Measurements from ENCODE around the gene NPHP4. TPM values are rescaled to one million over a fixed set of nuclear protein-coding genes. Genes with fewer than 3 reads are reported as not detected.

The NPHP4 gene
- total RNA-seq, 1 donor from 2014 or later = 3.7 TPM

GRCh38 chr1:5890346-5891106 is 101.7 kb downstream of the NPHP4 start:
- TF ChIP-seq CTCF (IDR thresholded peaks at IDR 0.05; ENCODE audit: borderline replicate concordance) = no peak
- Histone ChIP-seq H3K36me3 (peaks cover 32% of the 10 kb centered on the region), H3K9me3 (replicated peaks) (no peaks in the 10 kb centered on the region), H3K4me3 (no peak overlapping the region), H3K27ac (replicated peaks) (no peak overlapping the region), H3K4me1 (no peaks in the 10 kb centered on the region), H3K27me3 (ENCODE audit: low read depth) (no peaks in the 10 kb centered on the region)
- DNase-seq = no peak
- intact Hi-C loops (cut with micrococcal nuclease) = no loop called here

- no peak for TF ChIP-seq CTCF (IDR thresholded peaks at IDR 0.05; ENCODE audit: borderline replicate concordance)
- H3K36me3 ChIP-seq = peaks cover 29% of the 10 kb centered on the region
- no peak for DNase-seq
- H3K9me3 ChIP-seq (replicated peaks) = no peaks in the 10 kb centered on the region
- peak overlapping the region; percentile 46 for H3K27ac ChIP-seq (replicated peaks)
- intact Hi-C loops (cut with micrococcal nuclease) = no loop called here
- H3K4me3 ChIP-seq = no peak overlapping the region
- no peaks in the 10 kb centered on the region for H3K27me3 ChIP-seq (ENCODE audit: low read depth)
- H3K4me1 ChIP-seq = no peaks in the 10 kb centered on the region
These were observed 102.3 kb downstream of the NPHP4 start for GRCh38 chr1:5889901-5890300.

DNA sequence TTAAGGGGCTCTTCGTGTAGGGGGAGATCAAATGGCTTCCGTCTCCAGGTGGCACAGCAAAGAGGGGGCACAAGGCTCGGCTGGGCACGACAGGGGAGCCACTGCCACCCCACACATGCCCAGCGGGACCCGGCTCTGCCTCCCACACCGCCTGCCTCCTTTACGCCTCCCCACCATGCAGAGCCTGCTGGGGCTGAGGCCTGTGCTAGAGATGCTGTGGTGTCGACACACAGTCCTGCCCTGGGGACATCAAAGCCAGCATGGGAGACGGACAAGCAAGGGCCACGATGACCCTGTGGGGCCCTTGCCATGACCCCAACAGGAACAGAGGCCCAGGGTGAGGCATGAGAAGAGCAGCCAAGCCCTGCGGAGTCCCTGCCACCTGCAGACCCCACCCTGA is 102.8 kb downstream of the NPHP4 start:
- Histone ChIP-seq H3K36me3 (peaks cover 27% of the 10 kb centered on the region), H3K4me1 (no peaks in the 10 kb centered on the region), H3K4me3 (no peak overlapping the region), H3K27ac (replicated peaks) (peak overlapping the region; percentile 46), H3K9me3 (replicated peaks) (no peaks in the 10 kb centered on the region), H3K27me3 (ENCODE audit: low read depth) (no peaks in the 10 kb centered on the region)
- no peak for DNase-seq
- no peak for TF ChIP-seq CTCF (IDR thresholded peaks at IDR 0.05; ENCODE audit: borderline replicate concordance)
- intact Hi-C loops (cut with micrococcal nuclease) = no loop called here

- TF ChIP-seq CTCF (IDR thresholded peaks at IDR 0.05; ENCODE audit: borderline replicate concordance) = peak; percentile 22
- no peak for DNase-seq
- H3K4me1 ChIP-seq = peaks cover 4% of the 10 kb centered on the region
- peaks cover 27% of the 10 kb centered on the region for H3K36me3 ChIP-seq
- no peak overlapping the region for H3K4me3 ChIP-seq
- H3K9me3 ChIP-seq (replicated peaks) = no peaks in the 10 kb centered on the region
- peak overlapping the region; percentile 46 for H3K27ac ChIP-seq (replicated peaks)
- no peaks in the 10 kb centered on the region for H3K27me3 ChIP-seq (ENCODE audit: low read depth)
- intact Hi-C loops (cut with micrococcal nuclease) = no loop called here
These were observed 103.5 kb downstream of the NPHP4 start for GRCh38 chr1:5888606-5889211.

- H3K9me3 ChIP-seq (replicated peaks) = no peaks in the 10 kb centered on the region
- peaks cover 27% of the 10 kb centered on the region for H3K36me3 ChIP-seq
- intact Hi-C loops (cut with micrococcal nuclease) = no loop called here
- no peaks in the 10 kb centered on the region for H3K27me3 ChIP-seq (ENCODE audit: low read depth)
- TF ChIP-seq CTCF (IDR thresholded peaks at IDR 0.05; ENCODE audit: borderline replicate concordance) = no peak
- no peak overlapping the region for H3K27ac ChIP-seq (replicated peaks)
- H3K4me3 ChIP-seq = no peak overlapping the region
- peaks cover 9% of the 10 kb centered on the region for H3K4me1 ChIP-seq
- DNase-seq = no peak
These were observed 104.3 kb downstream of the NPHP4 start for GRCh38 chr1:5887971-5888361.

Data from left ventricle myocardium inferior (tissue), 1 donor.